Measurements from ENCODE around the gene RGS4.

The RGS4 gene

GRCh38 chr1:163104385-163105099 is 35.4 kb downstream of the RGS4 start:
- DNase-seq, result no peak

GRCh38 chr1:163106364-163106987 is 37.3 kb downstream of the RGS4 start:
- no peak for DNase-seq

GRCh38 chr1:163107655-163108054 is 38.5 kb downstream of the RGS4 start:
- DNase-seq, result no peak

GRCh38 chr1:163115887-163116286 is 46.7 kb downstream of the RGS4 start:
- no peak for DNase-seq

GRCh38 chr1:163119707-163120106 is 50.5 kb downstream of the RGS4 start:
- DNase-seq, result no peak

GRCh38 chr1:163120372-163120771 is 51.2 kb downstream of the RGS4 start:
- DNase-seq, result no peak

GRCh38 chr1:163124812-163125211 is 55.7 kb downstream of the RGS4 start:
- DNase-seq, result no peak
